MM.1S (cell line): ENCODE measurements around the gene TRPV5.

ENCODE experiments used
- DNase-seq: peaks from one replicate; pipeline ENCODE4 v3.0.0-alpha.2; 2015
- H2AFZ ChIP-seq: fragments of 300-600 bp; sonication (generic); 2 replicates; pipeline ENCODE4 v1.6.0; 2016; ENCODE audit warnings: antibody characterized with exemption, low read length
- H3F3A ChIP-seq: fragments of 300-600 bp; sonication (generic); 2 replicates; pipeline ENCODE4 v1.6.1; 2016; ENCODE audit warnings: mild to moderate bottlenecking, antibody characterized with exemption, low read length, moderate library complexity, mixed read lengths; ENCODE audit not compliant: insufficient read depth
- H3K27ac ChIP-seq: fragments of 300-600 bp; sonication (generic); 2 replicates; pipeline ENCODE4 v1.5.1; 2016; ENCODE audit warnings: mild to moderate bottlenecking, low read length
- H3K27me3 ChIP-seq: fragments of 300-600 bp; sonication (generic); replicated peaks from 2 replicates; pipeline ENCODE4 v1.6.0; 2016; ENCODE audit warnings: low read length; ENCODE audit not compliant: insufficient read depth
- H3K36me3 ChIP-seq: fragments of 300-600 bp; sonication (generic); replicated peaks from 2 replicates; pipeline ENCODE4 v1.6.1; 2016; ENCODE audit warnings: mild to moderate bottlenecking, low read length, mixed read lengths; ENCODE audit not compliant: insufficient read depth
- H3K4me1 ChIP-seq: fragments of 300-600 bp; sonication (generic); 2 replicates; pipeline ENCODE4 v1.6.1; 2016; ENCODE audit warnings: low read length, mixed read lengths
- H3K4me2 ChIP-seq: fragments of 300-600 bp; sonication (generic); 2 replicates; pipeline ENCODE4 v1.6.0; 2016; ENCODE audit warnings: low read depth, low read length
- H3K4me3 ChIP-seq: fragments of 300-600 bp; sonication (generic); 2 replicates; pipeline ENCODE4 v1.5.1; 2016; ENCODE audit warnings: low read length, mixed read lengths
- H3K79me2 ChIP-seq: fragments of 300-600 bp; sonication (generic); 2 replicates; pipeline ENCODE4 v1.6.1; 2016; ENCODE audit warnings: mixed run types, low read length, mixed read lengths
- H3K9ac ChIP-seq: fragments of 300-600 bp; sonication (generic); 2 replicates; pipeline ENCODE4 v1.6.1; 2016; ENCODE audit warnings: low read length, mixed read lengths
- H3K9me2 ChIP-seq: fragments of 300-600 bp; sonication (generic); replicated peaks from 2 replicates; pipeline ENCODE4 v1.6.1; 2016; ENCODE audit warnings: mild to moderate bottlenecking, low read length, mixed read lengths; ENCODE audit not compliant: insufficient read depth
- H3K9me3 ChIP-seq: fragments of 300-600 bp; sonication (generic); replicated peaks from 2 replicates; pipeline ENCODE4 v1.6.1; 2016; ENCODE audit warnings: mild to moderate bottlenecking, low read length, mixed read lengths; ENCODE audit not compliant: insufficient read depth
- H4K20me1 ChIP-seq: fragments of 300-600 bp; sonication (generic); 2 replicates; pipeline ENCODE4 v1.6.1; 2016; ENCODE audit warnings: mild to moderate bottlenecking, low read length, moderate library complexity, mixed read lengths; ENCODE audit not compliant: insufficient read depth
- CTCF ChIP-seq: fragments of 300-600 bp; sonication (generic); IDR thresholded peaks from 2 replicates; pipeline ENCODE4 v1.5.1; 2016; ENCODE audit warnings: antibody characterized with exemption, low read length, mixed read lengths
- EZH2 ChIP-seq: fragments of 300-600 bp; sonication (generic); optimal IDR thresholded peaks from 2 replicates; pipeline ENCODE3; 2017; ENCODE audit warnings: low read depth, mild to moderate bottlenecking, antibody characterized with exemption, low read length, mixed read lengths
- EZH2phosphoT487 ChIP-seq: fragments of 300-600 bp; sonication (generic); IDR thresholded peaks from 2 replicates; pipeline ENCODE4 v1.6.1; 2018; ENCODE audit warnings: antibody characterized with exemption, low read length

Gene TRPV5

DNA sequence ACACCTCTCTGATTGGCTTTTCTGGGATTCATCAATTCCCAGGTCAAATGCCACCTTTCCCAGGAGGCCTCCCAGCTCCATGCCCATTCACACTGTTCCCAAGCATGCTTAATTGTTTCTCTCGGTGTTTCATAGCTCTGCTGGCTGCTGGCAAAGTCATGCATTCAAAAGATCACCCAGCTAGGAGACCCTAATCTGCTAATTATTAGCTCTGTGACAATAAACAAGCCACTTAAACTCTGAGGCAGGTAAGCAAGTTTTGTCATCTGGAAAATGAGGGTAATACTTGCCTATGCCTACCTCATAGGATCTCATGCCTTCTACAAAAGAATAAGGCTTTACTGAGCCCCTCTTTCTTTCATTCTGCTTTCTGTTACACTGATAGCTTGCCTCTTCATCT lies 29.4 kb upstream of the TRPV5 start:
- no peak overlapping the region for H3K9ac ChIP-seq
- H3K79me2 ChIP-seq, result no peaks in the 10 kb centered on the region
- H3K4me2 ChIP-seq, result no peak overlapping the region
- H3K4me1 ChIP-seq, result no peaks in the 10 kb centered on the region
- H3K9me2 ChIP-seq, result no peaks in the 10 kb centered on the region
- H4K20me1 ChIP-seq, result no peaks in the 10 kb centered on the region
- H3K36me3 ChIP-seq, result no peaks in the 10 kb centered on the region
- H3K27me3 ChIP-seq, result no peaks in the 10 kb centered on the region
- no peak for DNase-seq
- no peak overlapping the region for H3K4me3 ChIP-seq
- H3K9me3 ChIP-seq, result no peaks in the 10 kb centered on the region
- H3K27ac ChIP-seq, result no peak overlapping the region
- TF ChIP-seq CTCF (no peak), EZH2phosphoT487 (no peak), EZH2 (no peak)
- H2AFZ ChIP-seq, result no peak overlapping the region
- H3F3A ChIP-seq, result no peaks in the 10 kb centered on the region

DNA sequence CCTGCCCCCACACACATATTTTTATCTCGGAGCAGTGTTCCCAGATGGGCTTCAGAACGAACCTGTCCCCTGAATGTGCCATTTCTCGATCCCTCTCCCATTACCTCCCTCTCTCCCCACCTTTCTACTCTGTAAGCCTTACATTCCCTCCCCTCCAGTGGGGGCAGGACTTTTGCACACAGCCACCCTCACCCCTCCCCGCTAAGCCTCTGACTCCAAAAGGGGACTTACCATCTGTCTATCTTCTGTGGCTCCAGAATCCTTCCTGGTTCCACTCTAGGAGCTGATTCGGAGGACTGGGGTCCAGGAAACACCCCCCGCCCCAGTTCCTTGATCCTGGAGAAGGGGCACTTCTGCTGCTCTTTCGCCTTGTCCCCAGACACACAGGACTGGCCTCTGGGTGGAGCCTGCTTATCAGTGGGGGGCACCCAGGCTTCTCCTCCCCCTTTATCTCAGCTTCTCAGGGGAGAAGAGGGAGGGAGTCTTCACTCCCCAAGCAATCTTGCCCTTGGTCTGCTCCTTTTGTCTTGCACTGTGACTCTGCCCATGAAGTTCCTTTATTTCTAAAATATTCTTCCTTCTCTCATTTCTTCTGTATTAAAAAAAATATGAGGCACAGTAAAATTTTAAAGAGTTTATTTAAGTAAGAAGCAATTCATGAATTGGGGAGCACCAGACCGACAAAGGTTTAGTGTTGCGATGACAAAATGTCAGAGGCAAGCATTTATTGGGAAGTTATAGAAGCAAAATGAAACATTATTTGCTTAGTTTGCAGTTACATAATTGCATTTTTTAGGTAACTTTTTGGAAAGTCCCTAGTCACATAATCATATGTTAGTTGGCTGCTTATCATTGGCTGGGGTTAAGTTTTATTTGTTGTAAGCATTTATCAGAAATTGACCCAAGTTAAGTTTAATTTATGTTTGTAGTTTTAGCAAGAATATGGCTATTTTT lies 28.7 kb upstream of the TRPV5 start, which contains the start of gene KEL:
Gene KEL, minus strand, starts transcription at position 391 of the 954 bp plus-strand sequence. Its CDS starts 157 bp downstream, at position 234.
- no peak for TF ChIP-seq EZH2
- TF ChIP-seq CTCF, result no peak
- no peak for TF ChIP-seq EZH2phosphoT487
- H3K36me3 ChIP-seq, result no peaks in the 10 kb centered on the region
- DNase-seq, result no peak
- H3K4me3 ChIP-seq, result no peak within 1 kb of the TSS
- no peaks in the 10 kb centered on the region for H3K9me3 ChIP-seq
- no peak within 1 kb of the TSS for H3K27ac ChIP-seq
- no peaks in the 10 kb centered on the region for H3F3A ChIP-seq
- no peak within 1 kb of the TSS for H3K9ac ChIP-seq
- 0 out of 2 replicates have a peak, but pooled peaks cover under 1% of the 10 kb centered on the region for H3K4me1 ChIP-seq
- H3K79me2 ChIP-seq, result no peaks in the 10 kb centered on the region
- no peaks in the 10 kb centered on the region for H3K9me2 ChIP-seq
- H3K27me3 ChIP-seq, result no peaks in the 10 kb centered on the region
- H4K20me1 ChIP-seq, result no peaks in the 10 kb centered on the region
- no peak within 1 kb of the TSS for H3K4me2 ChIP-seq
- no peak within 1 kb of the TSS for H2AFZ ChIP-seq

DNA sequence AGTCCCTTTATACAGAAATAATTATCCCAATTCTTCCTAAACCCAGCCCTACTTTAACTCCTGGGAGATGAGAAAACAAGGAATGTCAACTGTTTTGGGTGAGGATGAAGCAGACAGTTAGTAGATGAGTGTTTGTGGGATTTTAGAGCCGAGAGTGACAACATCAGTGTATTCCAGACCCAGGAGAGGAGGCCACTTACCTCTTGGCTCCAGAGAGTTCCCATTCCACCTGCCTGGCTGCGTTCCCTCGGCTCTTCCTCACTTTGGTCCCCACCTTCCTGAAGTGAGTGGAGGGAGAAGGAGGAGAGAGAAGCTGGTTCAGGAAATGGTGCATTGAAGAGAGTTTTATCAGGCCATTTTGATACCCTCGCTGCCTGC lies 28.0 kb upstream of the TRPV5 start:
- H3K4me3 ChIP-seq, result no peak overlapping the region
- no peaks in the 10 kb centered on the region for H3F3A ChIP-seq
- H4K20me1 ChIP-seq, result no peaks in the 10 kb centered on the region
- H3K9me3 ChIP-seq, result no peaks in the 10 kb centered on the region
- H3K9ac ChIP-seq, result no peak overlapping the region
- no peak for DNase-seq
- no peak overlapping the region for H3K4me2 ChIP-seq
- H2AFZ ChIP-seq, result no peak overlapping the region
- no peaks in the 10 kb centered on the region for H3K9me2 ChIP-seq
- H3K27me3 ChIP-seq, result no peaks in the 10 kb centered on the region
- no peak overlapping the region for H3K27ac ChIP-seq
- H3K36me3 ChIP-seq, result no peaks in the 10 kb centered on the region
- TF ChIP-seq CTCF (no peak), EZH2 (no peak), EZH2phosphoT487 (no peak)
- peaks cover 7% of the 10 kb centered on the region for H3K4me1 ChIP-seq
- H3K79me2 ChIP-seq, result no peaks in the 10 kb centered on the region
